K562 (cell line): ENCODE results near the gene EFHC2. TPM values are rescaled to one million over a fixed set of nuclear protein-coding genes. Genes with fewer than 3 reads are reported as not detected.

Experiments used
- ATAC-seq: fragments of 200-7000 bp; cut with Tn5 transposase; 3 replicates; pipeline ENCODE4 v1.9.1; 2020; ENCODE audit warnings: moderate library complexity
- BruUV-seq: library from RNA; stranded (reverse); fragments of 400-500 nt; replicated peaks from 2 replicates; lab custom pipeline; 2021; lab: Mats Ljungman, UMichigan
- CTCF ChIA-PET: fragments of 300-600 bp; formaldehyde crosslinking; extraction: SDS; loops from one replicate; lab custom pipeline; 2021; ENCODE audit warnings: low intra/inter-chr PET ratio; lab: Yijun Ruan, JAX
- POLR2A ChIA-PET: fragments of 300-600, 350-650 bp; sonication (Branson Sonifier 250); formaldehyde crosslinking; extraction: SDS; loops from one replicate; lab custom pipeline; 2021; ENCODE audit warnings: antibody characterized with exemption, inconsistent platforms; lab: Yijun Ruan, JAX
- DNase-seq, 4 experiments: peaks; one replicate each; pipeline versions ENCODE4 v3.0.0 to v3.0.0-alpha.2; 2011 to 2018; ENCODE audit warnings: low spot score in 3 of 4, mixed read lengths in 3 of 4; ENCODE audit errors: extremely low read depth in 1 of 4
- FAIRE-seq: peaks from 2 replicates; lab custom pipeline; 2011; peaks lifted over from hg19 to GRCh38; lab: Jason Lieb, UNC
- H2AFZ ChIP-seq: 2 replicates; pipeline ENCODE4 v1.6.0; 2011; ENCODE audit warnings: low read depth, low read length, control low read depth, inconsistent platforms
- H3K27ac ChIP-seq: fragments of 200-600 bp; 3 replicates; pipeline ENCODE4 v1.8.0; 2011; ENCODE audit warnings: low read depth, mild to moderate bottlenecking, control low read depth, inconsistent platforms, low read length, moderate library complexity, mixed read lengths; ENCODE audit errors: extremely low read depth
- H3K27me3 ChIP-seq, 2 experiments: fragments of 300-600 bp in 1 of 2; 2 replicates in 1 of 2; 3 replicates in 1 of 2; pipeline versions ENCODE4 v1.6.0 to v1.8.0; 2011; ENCODE audit warnings: inconsistent platforms in 2 of 2, low read length in 2 of 2, mild to moderate bottlenecking in 1 of 2, mixed read lengths in 1 of 2, moderate library complexity in 1 of 2; ENCODE audit not compliant: control insufficient read depth in 2 of 2, insufficient read depth in 2 of 2
- H3K36me3 ChIP-seq: fragments of 300-600 bp; 3 replicates; pipeline ENCODE4 v1.8.0; 2011; ENCODE audit warnings: mild to moderate bottlenecking, low read length, inconsistent platforms; ENCODE audit not compliant: control insufficient read depth, insufficient read depth
- H3K4me1 ChIP-seq, 2 experiments: fragments of 200-600 bp in 1 of 2; replicated peaks in 1 of 2; 2 replicates in 1 of 2; 3 replicates in 1 of 2; pipeline versions ENCODE4 v1.5.1 to v1.8.0; 2011; ENCODE audit warnings: inconsistent platforms in 2 of 2, low read length in 2 of 2, mild to moderate bottlenecking in 1 of 2, mixed read lengths in 1 of 2, moderate library complexity in 1 of 2; ENCODE audit not compliant: control insufficient read depth in 2 of 2, insufficient read depth in 2 of 2
- H3K4me2 ChIP-seq: 2 replicates; pipeline ENCODE4 v1.6.1; 2011; ENCODE audit warnings: low read length, control low read depth, inconsistent platforms, mixed read lengths; ENCODE audit not compliant: insufficient read depth
- H3K4me3 ChIP-seq: fragments of 200-600 bp; sonication (generic), shearing (Covaris generic); 2 replicates; pipeline ENCODE4 v1.5.1; 2016; ENCODE audit warnings: control low read depth, inconsistent platforms
- H3K79me2 ChIP-seq: fragments of 200-600 bp; 3 replicates; pipeline ENCODE4 v1.8.0; 2011; ENCODE audit warnings: low read length, inconsistent platforms; ENCODE audit not compliant: control insufficient read depth, insufficient read depth
- H3K9ac ChIP-seq, 2 experiments: 2 replicates each; pipeline versions ENCODE4 v1.6.0 to v1.6.1; 2011; ENCODE audit warnings: low read depth in 2 of 2, low read length in 2 of 2, control low read depth in 1 of 2, inconsistent platforms in 1 of 2, mild to moderate bottlenecking in 1 of 2, mixed read lengths in 1 of 2; ENCODE audit not compliant: insufficient read depth in 1 of 2
- H3K9me1 ChIP-seq: one replicate; pipeline ENCODE4 v1.6.0; 2011; ENCODE audit warnings: inconsistent platforms, mild to moderate bottlenecking, low read length, moderate library complexity; ENCODE audit not compliant: control insufficient read depth, insufficient read depth
- H3K9me3 ChIP-seq: replicated peaks from 2 replicates; pipeline ENCODE4 v1.5.1; 2011; ENCODE audit warnings: low read depth, low read length, inconsistent platforms; ENCODE audit not compliant: control insufficient read depth, insufficient read depth
- H4K20me1 ChIP-seq: replicated peaks from 2 replicates; pipeline ENCODE4 v1.6.1; 2011; ENCODE audit warnings: low read length, inconsistent platforms, mixed read lengths; ENCODE audit not compliant: control insufficient read depth, insufficient read depth
- CTCF ChIP-seq, 3 experiments: IDR thresholded peaks in 2 of 3; conservative IDR thresholded peaks in 1 of 3; 2 replicates each; pipeline ENCODE4 v1.5.1; 2011 to 2012; ENCODE audit warnings: low read length in 3 of 3, mild to moderate bottlenecking in 3 of 3, control low read depth in 2 of 3, improper control_type of control experiment in 1 of 3, inconsistent platforms in 1 of 3, low read depth in 1 of 3, mixed read lengths in 1 of 3, moderate library complexity in 1 of 3; ENCODE audit not compliant: insufficient read depth in 2 of 3
- ELK3 ChIP-seq: fragments of 450-650 bp; formaldehyde crosslinking; IDR thresholded peaks from 2 replicates; pipeline ENCODE4 v1.4.0; 2020; ENCODE audit warnings: mild to moderate bottlenecking
- HMBOX1 ChIP-seq: sonication (generic); IDR thresholded peaks from 2 replicates; pipeline ENCODE4 v1.6.1; 2016
- KDM1A ChIP-seq, 2 experiments: fragments of 450-650 bp; IDR thresholded peaks; 2 replicates each; pipeline ENCODE4 v1.6.1; 2016; ENCODE audit warnings: mild to moderate bottlenecking in 2 of 2
- PHF8 ChIP-seq: fragments of 200-600 bp; sonication (generic); IDR thresholded peaks from 2 replicates; pipeline ENCODE4 v1.6.1; 2012; ENCODE audit warnings: mixed run types, mild to moderate bottlenecking, inconsistent platforms, low read length, moderate library complexity, borderline replicate concordance
- SMAD3 ChIP-seq: fragments of 450-650 bp; formaldehyde crosslinking; conservative IDR thresholded peaks from 2 replicates; pipeline ENCODE4 v1.4.0; 2020; ENCODE audit warnings: mild to moderate bottlenecking
- ZKSCAN1 ChIP-seq: fragments of 150-350 bp; IDR thresholded peaks from 2 replicates; pipeline ENCODE4 v1.6.1; 2016; ENCODE audit warnings: low read depth, low read length
- WGBS: fragments of 100-300 bp; shearing (Covaris generic); methylation state at CpG from one replicate; pipeline ENCODE4 v1.1.6; 2016; ENCODE audit warnings: low coverage, mixed read lengths; ENCODE audit not compliant: insufficient coverage; ENCODE audit errors: missing lambda C conversion rate; 5-methylcytosine and 5-hydroxymethylcytosine counted together
- in situ Hi-C: fragments of 300-500 bp; cut with MboI; formaldehyde crosslinking; loops from 4 replicates; pipeline ENCODE4 v1.15.0; 2018; ENCODE audit warnings: inconsistent platforms, mixed read lengths
- intact Hi-C: fragments of 100-400 bp; cut with micrococcal nuclease; formaldehyde crosslinking; loops from 2 replicates; pipeline ENCODE4 v1.14.2; 2022
- polyA plus RNA-seq, 8 experiments: library from polyadenylated mRNA; depleted of rRNA in 4 of 8; stranded (reverse) in 5 of 8; unstranded in 3 of 8; fragments of >200 nt; fragmentation: Nextera tagmentation in 2 of 8; fragmentation: Illumina TruSeq in 1 of 8; extraction: Ambion mirVana in 2 of 8; extraction: Trizol in 1 of 8; gene quantifications; 2 replicates each; pipeline versions ENCODE4 v1.2.1 to v1.2.3, GENCODE V29; 2011 to 2014; ENCODE audit warnings: inconsistent platforms in 1 of 8, missing spikeins in 1 of 8
- total RNA-seq, 7 experiments: library from RNA; depleted of rRNA in 6 of 7; stranded (reverse); fragments of >200 nt in 6 of 7; fragmentation: Illumina TruSeq in 2 of 7; extraction: Trizol in 2 of 7; gene quantifications; 2 replicates each; pipeline versions ENCODE4 v1.2.1 to v1.2.3, GENCODE V29; 2011 to 2021; ENCODE audit warnings: low replicate concordance in 1 of 7

The EFHC2 gene
- total and polyA plus RNA-seq, 9 of the 15 experiments (the other 6 are each of a cell fraction or from before 2014, with no cell fraction given): 1.3 to 8.1 (median 3.0) TPM

GRCh38 chrX:44216171-44216570, 127.3 kb downstream of the EFHC2 start (continued):
- no peak for TF ChIP-seq HMBOX1
- TF ChIP-seq SMAD3 (CRISPR knock-in tag): no peak
- TF ChIP-seq ELK3 (CRISPR knock-in tag): no peak

- H4K20me1 ChIP-seq: no peaks in the 10 kb centered on the region
- H3K4me1 ChIP-seq: no peaks in the 10 kb centered on the region
- no peaks in the 10 kb centered on the region for H3K9me1 ChIP-seq
- no peaks in the 10 kb centered on the region for H3K36me3 ChIP-seq
- ChIA-PET CTCF (interaction anchor here (0.6 kb wide), 1 partner anchor 658 kb away, joined by 4 read pairs; no protein-coding TSS in a partner anchor), POLR2A (no interaction called here)
- in situ Hi-C loops (no loop called here), intact Hi-C loops (no loop called here)
- TF ChIP-seq KDM1A (IDR thresholded peaks at IDR 0.05): no peak
- no peak for TF ChIP-seq PHF8
- 0 out of 6 replicates have a peak, but pooled peaks of 2 of the 3 experiments have one; percentile 26 to 32 for TF ChIP-seq CTCF (IDR thresholded peaks at IDR 0.05 in 2 of 3, conservative IDR thresholded peaks at IDR 0.05 in 1 of 3; ENCODE audit: insufficient read depth in 2 of 3, low read depth in 1 of 3, low read length in 3 of 3)
- peak; percentile 73 for TF ChIP-seq ZKSCAN1
- H3K9ac ChIP-seq: no peak overlapping the region
- ATAC-seq: no peak
- no peak overlapping the region for H2AFZ ChIP-seq
- no peaks in the 10 kb centered on the region for H3K27me3 ChIP-seq
- H3K9me3 ChIP-seq: no peaks in the 10 kb centered on the region
- BruUV-seq: no TSS peak
- WGBS: 11% methylated on average over 1 of the region's 1 CpG
- H3K79me2 ChIP-seq: no peaks in the 10 kb centered on the region
- DNase-seq: no peak
- H3K4me3 ChIP-seq: no peak overlapping the region
- H3K4me2 ChIP-seq: no peak overlapping the region
- no peak overlapping the region for H3K27ac ChIP-seq
- no peak for FAIRE-seq
Measured at GRCh38 chrX:44203791-44204190, 139.7 kb downstream of the EFHC2 start.
